Adrenal gland (tissue), 5 donors: ENCODE data around the gene SAMMSON.

Experiments
- CTCF ChIP-seq, 6 experiments: fragments of 450-650 bp in 4 of 6; fragments of 200-600 bp in 2 of 6; sonication (generic) in 1 of 6; IDR thresholded peaks; 1 replicate in 5 of 6; 2 replicates in 1 of 6; pipeline versions ENCODE4 v1.5.1 to v1.8.0; 2016 to 2021; ENCODE audit warnings: antibody characterized with exemption in 6 of 6, mild to moderate bottlenecking in 2 of 6, moderate library complexity in 1 of 6
- POLR2A ChIP-seq, 2 donors: fragments of 450-650 bp; IDR thresholded peaks; one replicate each; pipeline ENCODE4 v1.6.1; 2017; ENCODE audit warnings: antibody characterized with exemption in 2 of 2, mild to moderate bottlenecking in 2 of 2, moderate library complexity in 1 of 2
- donor health status: DM: no; HTN: no; CAD: no.

GRCh38 chr3:70072754-70073153 lies 73.2 kb downstream of the SAMMSON start:
- TF ChIP-seq CTCF (IDR thresholded peaks at IDR 0.05) (no peak), POLR2A (IDR thresholded peaks at IDR 0.05) (no peak)
